DOHH2 (cell line): Measurements from ENCODE around the gene PSMD8.

Experiments used
- CTCF ChIP-seq: fragments of 200-600 bp; sonication (generic); IDR thresholded peaks from one replicate; pipeline ENCODE4 v1.5.1; 2014; ENCODE audit warnings: antibody characterized with exemption, mild to moderate bottlenecking, low read depth, low read length; ENCODE audit not compliant: poor library complexity, severe bottlenecking
- EZH2phosphoT487 ChIP-seq: fragments of 200-600 bp; sonication (generic); IDR thresholded peaks from 2 replicates; pipeline ENCODE4 v1.6.1; 2017; ENCODE audit warnings: borderline replicate concordance, mild to moderate bottlenecking, antibody characterized with exemption, low read length, moderate library complexity, mixed read lengths

GRCh38 chr19:38369584-38369983, 4.8 kb upstream of the PSMD8 start:
- TF ChIP-seq CTCF (no peak), EZH2phosphoT487 (no peak)
